B cell (primary cell): ENCODE results near the gene DDX56. TPM values are rescaled to one million over a fixed set of nuclear protein-coding genes. Genes with fewer than 3 reads are reported as not detected.

ENCODE experiments used
- ATAC-seq: fragments of 200-7000 bp; cut with Tn5 transposase; one replicate; pipeline ENCODE4 v1.10.0; 2021; ENCODE audit warnings: low read depth, mild to moderate bottlenecking, moderate number of reproducible peaks, moderate library complexity
- CTCF ChIA-PET: fragments of 350-600 bp; sonication (Branson Sonifier 250); formaldehyde crosslinking; loops from one replicate; lab custom pipeline; 2021; ENCODE audit warnings: antibody characterized with exemption, inconsistent platforms; lab: Charles Lee
- POLR2A ChIA-PET: fragments of 350-600 bp; sonication (Branson Sonifier 250); formaldehyde crosslinking; loops from one replicate; lab custom pipeline; 2021; ENCODE audit warnings: antibody characterized with exemption; lab: Charles Lee
- DNase-seq: peaks from one replicate; pipeline ENCODE4 v3.0.0; 2013
- H2AFZ ChIP-seq: 2 replicates; pipeline ENCODE4 v1.6.1; 2012; ENCODE audit warnings: mild to moderate bottlenecking, low read depth, low read length; ENCODE audit not compliant: insufficient read depth, poor library complexity, severe bottlenecking
- H3K27ac ChIP-seq, 2 donors: 1 replicate in 1 of 2; 2 replicates in 1 of 2; pipeline ENCODE4 v1.5.1; 2012 to 2013; ENCODE audit warnings: low read length in 2 of 2, mild to moderate bottlenecking in 2 of 2, moderate library complexity in 1 of 2
- H3K27me3 ChIP-seq, 4 experiments: fragments of 200-600 bp in 1 of 4; sonication (generic) in 1 of 4; replicated peaks in 1 of 4; 1 replicate in 2 of 4; 2 replicates in 2 of 4; pipeline versions ENCODE4 v1.6.1 to v1.7.0; 2013 to 2016; ENCODE audit warnings: low read length in 3 of 4, mild to moderate bottlenecking in 2 of 4, mixed read lengths in 1 of 4, moderate library complexity in 1 of 4; ENCODE audit not compliant: insufficient read depth in 4 of 4, control insufficient read depth in 3 of 4; ENCODE audit errors: control extremely low read depth in 1 of 4
- H3K36me3 ChIP-seq, 2 experiments: replicated peaks in 1 of 2; 1 replicate in 1 of 2; 2 replicates in 1 of 2; pipeline versions ENCODE4 v1.6.1 to v1.7.1; 2013; ENCODE audit warnings: low read length in 1 of 2; ENCODE audit not compliant: insufficient read depth in 2 of 2, control insufficient read depth in 1 of 2; ENCODE audit errors: control extremely low read depth in 1 of 2, extremely low read depth in 1 of 2
- H3K4me1 ChIP-seq, 2 donors: fragments of 200-600 bp in 1 of 2; sonication (generic) in 1 of 2; 1 replicate in 1 of 2; 2 replicates in 1 of 2; pipeline versions ENCODE4 v1.5.1 to v1.6.1; 2013 to 2017; ENCODE audit warnings: low read length in 2 of 2; ENCODE audit not compliant: control insufficient read depth in 2 of 2, insufficient read depth in 2 of 2
- H3K4me2 ChIP-seq: replicated peaks from 2 replicates; pipeline ENCODE3; 2012; ENCODE audit warnings: mild to moderate bottlenecking, low read depth, low read length; ENCODE audit not compliant: poor library complexity, severe bottlenecking
- H3K4me3 ChIP-seq, 5 experiments: fragments of 200-600 bp in 1 of 5; sonication (generic) in 1 of 5; 1 replicate in 3 of 5; 2 replicates in 2 of 5; pipeline versions ENCODE4 v1.5.1 to v1.7.0; 2011 to 2016; ENCODE audit warnings: low read length in 4 of 5, mild to moderate bottlenecking in 4 of 5, low read depth in 2 of 5, control low read depth in 1 of 5, moderate library complexity in 1 of 5; ENCODE audit not compliant: insufficient read depth in 1 of 5; ENCODE audit errors: control extremely low read depth in 1 of 5, extremely low read depth in 1 of 5
- H3K79me2 ChIP-seq: fragments of 200-600 bp; sonication (generic); one replicate; pipeline ENCODE4 v1.6.0; 2016; ENCODE audit warnings: low read length; ENCODE audit not compliant: control insufficient read depth, insufficient read depth
- H3K9ac ChIP-seq: fragments of 200-600 bp; sonication (generic); 2 replicates; pipeline ENCODE4 v1.6.1; 2017; ENCODE audit warnings: mild to moderate bottlenecking, low read length, moderate library complexity
- H3K9me3 ChIP-seq, 3 donors: one replicate each; pipeline versions ENCODE4 v1.6.1 to v1.7.1; 2013; ENCODE audit warnings: low read length in 2 of 3; ENCODE audit not compliant: control insufficient read depth in 2 of 3, insufficient read depth in 1 of 3; ENCODE audit errors: control extremely low read depth in 1 of 3
- H4K20me1 ChIP-seq: 2 replicates; pipeline ENCODE4 v1.6.0; 2012; ENCODE audit warnings: mild to moderate bottlenecking, low read length; ENCODE audit not compliant: insufficient read depth, control insufficient read depth, poor library complexity, severe bottlenecking
- H3K27ac Mint-ChIP-seq: one replicate; pipeline ENCODE4 v1.8.0; 2021; ENCODE audit warnings: mixed read lengths
- H3K27me3 Mint-ChIP-seq: one replicate; pipeline ENCODE4 v1.8.0; 2021; ENCODE audit warnings: mixed read lengths
- H3K4me1 Mint-ChIP-seq: one replicate; pipeline ENCODE4 v1.8.0; 2021; ENCODE audit warnings: mixed read lengths
- H3K4me3 Mint-ChIP-seq: one replicate; pipeline ENCODE4 v1.8.0; 2021; ENCODE audit warnings: mixed read lengths
- H3K9me3 Mint-ChIP-seq: one replicate; pipeline ENCODE4 v1.8.0; 2022; ENCODE audit warnings: mixed read lengths; ENCODE audit not compliant: insufficient read depth
- EZH2 ChIP-seq: IDR thresholded peaks from 2 replicates; pipeline ENCODE4 v1.6.1; 2012; ENCODE audit warnings: borderline replicate concordance, low read depth, mild to moderate bottlenecking, moderate library complexity, low read length; ENCODE audit not compliant: insufficient read depth, poor library complexity, severe bottlenecking
- WGBS: methylation state at CpG from one replicate; pipeline ENCODE4 v1.1.5; 2013; ENCODE audit warnings: missing lambda C conversion rate; ENCODE audit not compliant: insufficient coverage; 5-methylcytosine and 5-hydroxymethylcytosine counted together
- intact Hi-C: fragments of 100-400 bp; cut with micrococcal nuclease; formaldehyde crosslinking; loops from one replicate; pipeline ENCODE4 v1.10.0; 2022
- polyA plus RNA-seq: library from polyadenylated mRNA; depleted of rRNA; stranded (reverse); fragments of >200 nt; gene quantifications from 2 replicates; pipeline ENCODE4 v1.2.3, GENCODE V29; 2012
- total RNA-seq, 2 donors: library from RNA; stranded (reverse); fragments of 120-200 nt in 1 of 2; gene quantifications; 1 replicate in 1 of 2; 2 replicates in 1 of 2; pipeline versions ENCODE4 v1.2.3 to v1.2.4, GENCODE V29; 2013 to 2022
- TF ChIP-seq, protein P1 (sequence below): fragments of 200-600 bp; IDR thresholded peaks from one replicate; pipeline ENCODE4 v1.8.0; 2022; ENCODE audit warnings: antibody characterized with exemption, mild to moderate bottlenecking

Gene DDX56
- total and polyA plus RNA-seq, 2 donors (not counting 1 experiment from before 2014, with no cell fraction given) = 88.2 to 102 TPM

DNA sequence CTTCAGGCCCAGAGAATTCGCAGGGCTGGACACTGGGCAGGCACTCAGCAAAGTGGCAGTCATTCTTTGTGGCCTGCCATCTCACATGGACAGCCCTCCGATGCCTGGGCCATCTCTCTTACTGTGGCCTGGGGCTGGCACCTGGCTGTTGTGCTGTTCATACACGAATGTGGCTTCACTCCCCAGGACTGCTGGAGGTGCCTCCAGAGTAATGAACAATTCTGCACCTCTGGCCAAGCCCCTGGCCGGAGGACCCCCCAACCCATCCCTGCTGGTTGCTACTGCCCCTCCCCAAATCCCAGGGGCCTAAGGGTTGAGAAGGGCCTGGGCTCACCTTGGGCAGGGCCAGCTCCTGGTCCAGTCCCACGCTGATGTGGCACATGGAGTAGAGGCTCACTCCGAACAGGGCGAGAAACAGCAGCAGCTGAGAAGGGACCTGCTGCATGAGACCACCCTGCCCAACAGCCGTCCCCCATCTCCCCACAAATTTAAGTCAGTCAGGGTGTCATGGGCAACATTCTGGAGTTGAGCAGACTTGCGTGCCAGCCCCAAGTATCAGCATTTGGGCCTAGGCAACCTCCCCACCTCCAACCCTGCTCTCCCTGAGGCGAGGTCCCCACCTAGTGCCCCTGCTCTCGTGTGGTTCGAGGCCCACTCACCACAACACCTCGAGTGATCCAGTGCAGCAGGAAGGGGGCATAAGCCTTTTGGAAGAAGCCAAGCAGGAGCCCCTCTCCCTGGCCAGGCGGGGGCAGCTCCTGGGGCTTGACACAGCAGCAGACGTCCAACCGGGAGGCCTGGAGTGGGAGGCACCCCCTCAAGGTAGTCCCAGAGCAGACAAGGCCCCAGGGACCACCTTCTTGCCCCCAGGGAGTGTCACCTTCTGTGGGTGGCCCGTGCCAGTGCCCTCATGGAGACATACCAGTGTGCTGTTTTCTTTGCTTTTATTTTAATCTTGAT, 42.0 kb downstream of the DDX56 start:
- no peak overlapping the region for H3K27ac Mint-ChIP-seq
- 82% methylated on average over 16 of the region's 17 CpGs for WGBS
- H3K9ac ChIP-seq = no peak overlapping the region
- H3K27me3 ChIP-seq = no peaks in the 10 kb centered on the region
- intact Hi-C loops = no loop called here
- POLR2A ChIA-PET = no interaction called here
- ATAC-seq (no peak), DNase-seq (no peak)
- H3K27ac ChIP-seq = no peak overlapping the region
- H3K4me1 Mint-ChIP-seq = peaks cover 7% of the 10 kb centered on the region
- H3K4me3 ChIP-seq = no peak overlapping the region
- CTCF ChIA-PET = no interaction called here
- no peaks in the 10 kb centered on the region for H3K79me2 ChIP-seq
- peaks cover 0 to 13% (median 2%) of the 10 kb centered on the region in 3 donors for H3K9me3 ChIP-seq
- H3K9me3 Mint-ChIP-seq = peaks cover 4% of the 10 kb centered on the region
- H3K4me3 Mint-ChIP-seq = no peak overlapping the region
- no peak overlapping the region for H3K4me2 ChIP-seq
- no peaks in the 10 kb centered on the region for H3K36me3 ChIP-seq
- TF ChIP-seq, protein P1, sequence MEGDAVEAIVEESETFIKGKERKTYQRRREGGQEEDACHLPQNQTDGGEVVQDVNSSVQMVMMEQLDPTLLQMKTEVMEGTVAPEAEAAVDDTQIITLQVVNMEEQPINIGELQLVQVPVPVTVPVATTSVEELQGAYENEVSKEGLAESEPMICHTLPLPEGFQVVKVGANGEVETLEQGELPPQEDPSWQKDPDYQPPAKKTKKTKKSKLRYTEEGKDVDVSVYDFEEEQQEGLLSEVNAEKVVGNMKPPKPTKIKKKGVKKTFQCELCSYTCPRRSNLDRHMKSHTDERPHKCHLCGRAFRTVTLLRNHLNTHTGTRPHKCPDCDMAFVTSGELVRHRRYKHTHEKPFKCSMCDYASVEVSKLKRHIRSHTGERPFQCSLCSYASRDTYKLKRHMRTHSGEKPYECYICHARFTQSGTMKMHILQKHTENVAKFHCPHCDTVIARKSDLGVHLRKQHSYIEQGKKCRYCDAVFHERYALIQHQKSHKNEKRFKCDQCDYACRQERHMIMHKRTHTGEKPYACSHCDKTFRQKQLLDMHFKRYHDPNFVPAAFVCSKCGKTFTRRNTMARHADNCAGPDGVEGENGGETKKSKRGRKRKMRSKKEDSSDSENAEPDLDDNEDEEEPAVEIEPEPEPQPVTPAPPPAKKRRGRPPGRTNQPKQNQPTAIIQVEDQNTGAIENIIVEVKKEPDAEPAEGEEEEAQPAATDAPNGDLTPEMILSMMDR = no peak
- TF ChIP-seq EZH2 = no peak
- H3K4me1 ChIP-seq = peaks cover 3 to 6% of the 10 kb centered on the region in 2 donors
- H4K20me1 ChIP-seq = no peaks in the 10 kb centered on the region
- no peaks in the 10 kb centered on the region for H3K27me3 Mint-ChIP-seq
- H2AFZ ChIP-seq = no peak overlapping the region

GRCh38 chr7:44530990-44531389, 42.7 kb downstream of the DDX56 start:
- TF ChIP-seq EZH2 = no peak
- TF ChIP-seq, protein P1 = no peak
- no peaks in the 10 kb centered on the region for H3K79me2 ChIP-seq
- H4K20me1 ChIP-seq = no peaks in the 10 kb centered on the region
- no peak overlapping the region for H3K4me2 ChIP-seq
- no peak overlapping the region for H3K27ac ChIP-seq
- H3K36me3 ChIP-seq = no peaks in the 10 kb centered on the region
- no peak overlapping the region for H3K9ac ChIP-seq
- H3K4me3 ChIP-seq = no peak overlapping the region
- 66% methylated on average over 10 of the region's 10 CpGs for whole genome bisulfite sequencing
- ChIA-PET POLR2A (no interaction called here), CTCF (no interaction called here)
- ATAC-seq (no peak), DNase-seq (no peak)
- Mint-ChIP-seq H3K27me3 (no peaks in the 10 kb centered on the region), H3K9me3 (peaks cover 4% of the 10 kb centered on the region), H3K4me3 (no peak overlapping the region), H3K4me1 (peaks cover 7% of the 10 kb centered on the region), H3K27ac (no peak overlapping the region)
- intact Hi-C loops = no loop called here
- H2AFZ ChIP-seq = no peak overlapping the region
- H3K9me3 ChIP-seq = peaks cover 2 to 20% (median 6%) of the 10 kb centered on the region in 3 donors
- H3K27me3 ChIP-seq = no peaks in the 10 kb centered on the region
- H3K4me1 ChIP-seq = peaks cover 3 to 6% of the 10 kb centered on the region in 2 donors
